Measurements from ENCODE around the gene LATS2.

- TF ChIP-seq CTCF (IDR thresholded peaks at IDR 0.05) (no peak), POLR2A (IDR thresholded peaks at IDR 0.05) (no peak)
Measured at GRCh38 chr13:21034603-21035191, 26.7 kb downstream of the LATS2 start.

Measured in thyroid gland (tissue), 4 donors.